GM10248 (cell line): ENCODE measurements around the gene WDR62.

Source experiments
- CTCF ChIA-PET: fragments of 300-600 bp; sonication (Branson Sonifier 250); formaldehyde crosslinking; extraction: SDS; loops from one replicate; lab custom pipeline; 2021; ENCODE audit warnings: antibody characterized with exemption; lab: Yijun Ruan, JAX
- POLR2A ChIA-PET: fragments of 350-650 bp; sonication (Branson Sonifier 250); formaldehyde crosslinking; extraction: SDS; loops from one replicate; lab custom pipeline; 2020; ENCODE audit warnings: antibody characterized with exemption; lab: Yijun Ruan, JAX
- DNase-seq: peaks from one replicate; pipeline ENCODE4 v3.0.0; 2012; ENCODE audit errors: extremely low spot score
- CTCF ChIP-seq: IDR thresholded peaks from 2 replicates; pipeline ENCODE4 v1.5.1; 2012; ENCODE audit warnings: mild to moderate bottlenecking, low read depth; ENCODE audit errors: extremely low read depth, missing control alignments, control extremely low read depth

Gene WDR62

GRCh38 chr19:36103842-36104552 lies 49.3 kb downstream of the WDR62 start:
- TF ChIP-seq CTCF = no peak
- no peak for DNase-seq
- ChIA-PET POLR2A (no interaction called here), CTCF (interaction anchor here (1.1 to 1.3 kb wide), 4 partner anchors 16 to 43 kb away, joined by 3 to 4 read pairs (median 3); no protein-coding TSS in a partner anchor)

- ChIA-PET POLR2A (no interaction called here), CTCF (interaction anchor here (0.8 to 1.7 kb wide), 3 partner anchors 8 to 45 kb away, joined by 3 to 4 read pairs (median 4); partner anchors contain the start of gene POLR2I)
- DNase-seq = no peak
- TF ChIP-seq CTCF = no peak
These were observed 51.7 kb downstream of the WDR62 start for GRCh38 chr19:36106441-36106840.

GRCh38 chr19:36106991-36107390 lies 52.3 kb downstream of the WDR62 start:
- POLR2A ChIA-PET = no interaction called here
- TF ChIP-seq CTCF = no peak
- DNase-seq = no peak

GRCh38 chr19:36108684-36109083 lies 54.0 kb downstream of the WDR62 start:
- ChIA-PET CTCF (interaction anchor here (0.8 to 1.5 kb wide), 2 partner anchors 19 to 61 kb away, joined by 3 read pairs; no protein-coding TSS in a partner anchor), POLR2A (no interaction called here)
- DNase-seq = no peak
- no peak for TF ChIP-seq CTCF

More at GRCh38 chr19:36106991-36107390, 52.3 kb downstream of the WDR62 start:
- CTCF ChIA-PET = interaction anchor here (0.8 to 1.7 kb wide), 3 partner anchors 8 to 46 kb away, joined by 3 to 4 read pairs (median 4); partner anchors contain the start of gene POLR2I

- POLR2A ChIA-PET = no interaction called here
- no peak for DNase-seq
- TF ChIP-seq CTCF = no peak
- CTCF ChIA-PET = interaction anchor here (1.4 to 1.9 kb wide), 2 partner anchors 17 to 18 kb away, joined by 4 to 5 read pairs; no protein-coding TSS in a partner anchor
These were observed 55.9 kb downstream of the WDR62 start, which contains the start of gene OVOL3 for GRCh38 chr19:36110487-36111199. Gene OVOL3, plus strand, starts transcription at chr19:36111143. Its CDS starts 60 bp downstream, at chr19:36111203.

GRCh38 chr19:36111200-36111539 lies 56.5 kb downstream of the WDR62 start:
- ChIA-PET POLR2A (no interaction called here), CTCF (interaction anchor here (1.4 to 1.9 kb wide), 2 partner anchors 16 to 19 kb away, joined by 4 to 5 read pairs; no protein-coding TSS in a partner anchor)
- TF ChIP-seq CTCF = no peak
- DNase-seq = no peak
